ENCODE results near the gene PDCD2L.
A peak's percentile ranks its signal among the peaks of the same experiment; 100 is the strongest.
"Not testable (repeated sequence)": the region's sequence is repeated elsewhere in the genome, so short reads cannot be mapped to it uniquely, and the experiment has no call there.

Gene PDCD2L

DNA sequence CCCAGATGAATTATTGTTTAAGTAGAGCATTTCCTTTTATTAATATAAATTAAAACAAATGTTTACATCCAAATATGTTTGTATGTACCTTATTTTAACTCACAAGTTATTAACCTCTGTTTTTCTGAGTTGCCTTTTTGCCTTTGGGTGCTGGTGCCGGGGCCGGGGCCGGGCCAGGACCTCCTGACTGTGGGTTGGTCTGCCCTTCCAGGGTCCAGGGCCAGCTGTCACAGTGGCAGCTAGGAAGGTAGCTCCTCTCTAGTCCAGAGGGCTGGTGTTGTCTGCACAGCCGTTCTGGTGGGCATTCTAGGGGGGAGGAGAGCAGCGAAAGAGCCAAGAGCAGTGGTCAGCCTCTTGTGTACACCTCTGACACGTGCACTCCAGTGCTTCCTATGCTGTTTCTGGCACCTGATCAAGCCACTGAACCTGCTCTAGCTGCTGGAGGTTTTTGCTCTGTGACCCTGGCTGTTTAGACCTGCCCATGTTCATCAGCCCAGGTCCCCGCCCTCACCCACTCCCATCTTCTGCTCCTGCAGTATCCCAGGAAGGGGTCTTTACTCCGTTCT is 22.0 kb downstream of the PDCD2L start:
- no peak for DNase-seq

DNA sequence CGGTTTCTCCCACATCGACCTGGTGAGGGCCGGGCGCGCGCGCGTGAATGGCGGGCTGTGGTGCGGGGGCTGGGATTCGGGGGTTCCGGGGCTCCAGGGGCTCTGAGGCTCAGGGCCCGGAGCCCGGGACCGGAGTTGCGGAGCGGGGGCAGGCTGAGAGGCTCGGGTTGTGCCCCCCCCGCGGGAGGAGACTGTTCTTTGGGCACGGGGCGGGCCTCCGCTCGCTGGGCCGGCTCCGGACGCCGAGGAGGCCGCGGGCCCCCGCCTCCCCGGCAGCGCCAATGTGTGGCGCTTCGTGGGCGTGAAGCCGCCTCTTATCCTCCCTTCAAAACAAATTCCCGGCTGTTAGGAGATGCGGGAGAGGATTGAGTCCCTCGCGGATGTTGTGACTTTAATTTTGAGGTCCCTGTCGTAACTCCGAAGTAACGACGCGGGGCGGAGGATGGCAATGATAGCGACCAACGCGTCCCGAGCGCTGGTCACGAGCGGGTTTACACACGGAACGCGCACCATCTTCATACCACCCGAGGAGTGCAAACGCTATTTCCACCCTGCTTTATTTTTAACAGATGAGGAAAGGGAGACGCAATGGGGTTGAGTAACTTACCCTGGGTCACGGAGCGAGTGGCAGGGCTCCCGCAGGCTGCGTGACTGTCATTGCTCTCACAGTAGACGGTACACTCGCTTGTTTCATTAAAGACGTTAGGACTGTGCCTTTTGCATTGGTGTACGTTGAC is 24.5 kb downstream of the PDCD2L start:
- DNase-seq, result no peak

DNA sequence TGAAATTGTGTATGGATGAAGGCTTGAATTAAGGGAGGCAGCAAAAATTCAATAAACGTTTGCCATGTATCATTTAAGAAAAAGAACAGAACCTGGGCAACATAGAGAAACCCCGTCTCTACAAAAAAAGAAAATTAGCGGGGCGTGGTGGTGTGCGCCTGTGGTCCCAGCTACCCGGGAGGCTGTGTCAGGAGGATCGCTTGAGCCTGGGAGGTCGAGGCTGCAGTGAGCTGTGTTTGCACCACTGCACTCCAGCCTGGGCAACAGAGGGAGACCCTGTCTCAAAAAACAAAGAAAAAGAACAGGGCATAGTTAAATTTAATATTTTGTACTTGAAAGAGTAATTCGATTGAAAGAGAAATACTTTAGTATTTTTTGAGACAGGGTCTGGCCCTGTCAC is 25.4 kb downstream of the PDCD2L start:
- no peak for DNase-seq

DNA sequence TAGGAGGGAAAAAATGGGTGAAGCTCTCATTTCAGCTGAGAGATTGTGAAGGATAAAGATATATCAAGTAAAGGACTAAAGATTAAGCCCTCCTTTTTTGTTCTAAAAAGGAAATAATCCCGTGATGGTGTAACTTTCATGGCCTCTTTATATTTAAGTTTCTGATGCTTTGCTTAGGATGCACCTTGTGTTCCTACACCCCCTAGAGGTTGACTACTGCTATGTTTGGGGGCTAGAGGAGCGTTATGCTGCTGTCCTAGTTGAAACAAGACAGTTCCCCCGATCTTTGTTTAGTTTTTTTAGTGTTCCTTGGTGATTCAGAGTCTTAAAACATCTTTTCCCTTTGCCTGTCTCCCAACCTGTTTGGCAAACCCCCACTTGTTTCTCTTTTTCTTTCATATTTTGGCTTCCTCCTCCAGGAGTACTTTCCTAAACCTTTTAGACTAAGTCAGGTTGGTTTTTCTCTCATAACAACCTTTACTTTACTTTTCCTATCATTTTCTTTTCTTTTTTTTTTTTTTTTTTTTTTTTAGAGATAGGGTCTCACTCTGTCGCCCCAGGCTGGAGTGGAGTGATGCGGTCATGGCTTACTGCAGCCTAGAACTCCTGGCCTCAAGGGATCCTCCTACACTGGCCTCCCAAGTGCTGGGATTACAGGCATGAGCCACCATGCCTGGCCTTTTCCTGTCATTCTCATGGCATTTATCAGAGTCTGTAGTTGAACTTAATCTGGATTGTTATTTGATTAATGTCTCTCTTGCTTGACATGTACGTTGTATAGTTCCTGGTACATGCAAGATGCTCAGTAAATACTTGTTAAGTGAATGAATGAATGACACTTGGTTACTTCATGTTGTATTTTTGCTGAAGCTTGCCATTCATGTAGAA is 26.8 kb downstream of the PDCD2L start:
- DNase-seq, result no peak

DNA sequence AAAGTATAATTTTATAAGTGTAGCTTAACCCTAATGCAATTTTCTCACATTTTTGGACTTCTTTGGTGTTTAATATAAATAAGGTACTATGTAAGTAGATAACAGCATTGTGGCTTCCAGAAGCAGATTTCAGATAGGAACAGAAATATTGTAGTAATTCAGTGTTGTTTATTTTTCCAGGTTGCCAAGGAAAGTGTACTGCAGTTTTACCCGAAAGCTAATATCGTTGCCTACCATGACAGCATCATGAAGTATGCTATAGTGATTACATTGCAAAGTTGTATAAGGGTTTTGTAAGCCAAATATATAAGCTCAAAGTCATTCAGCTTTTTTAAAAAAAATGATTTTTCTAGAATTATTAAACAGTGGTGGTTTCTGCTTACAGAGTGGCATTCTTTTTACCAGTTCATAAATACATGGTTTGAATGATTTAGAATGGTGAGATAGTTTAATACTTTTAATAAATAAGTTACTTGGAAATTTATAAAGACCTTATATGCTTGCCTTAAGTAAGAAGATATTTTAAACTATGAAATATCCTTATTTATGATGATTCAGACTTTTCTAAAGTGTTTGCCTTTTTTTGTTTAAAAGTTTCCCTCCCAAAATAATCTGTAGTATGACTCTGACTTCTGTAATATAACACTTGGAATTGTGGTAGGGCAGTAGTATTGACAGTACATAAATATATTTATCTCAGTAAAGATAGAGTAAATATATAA is 27.6 kb downstream of the PDCD2L start:
- no peak for DNase-seq

DNA sequence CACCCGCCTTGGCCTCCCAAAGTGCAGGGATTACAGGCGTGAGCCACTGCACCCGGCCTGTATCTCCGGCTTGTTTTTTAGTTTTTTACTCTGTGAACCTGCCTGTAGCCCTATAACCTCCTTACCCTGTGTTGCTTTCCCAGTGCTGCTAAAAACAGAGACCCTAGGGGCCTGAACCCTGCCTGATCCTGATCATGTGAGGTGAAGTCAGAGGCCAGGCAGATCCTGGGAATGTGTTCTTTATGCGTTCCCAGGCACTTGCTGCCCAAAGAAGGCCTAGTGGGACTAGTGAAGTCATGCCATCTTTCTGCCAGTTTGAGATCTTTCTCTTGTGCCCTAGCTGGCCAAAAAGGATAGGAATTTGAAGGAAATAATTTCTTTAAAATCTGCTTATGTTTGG is 28.6 kb downstream of the PDCD2L start:
- DNase-seq, result no peak

DNA sequence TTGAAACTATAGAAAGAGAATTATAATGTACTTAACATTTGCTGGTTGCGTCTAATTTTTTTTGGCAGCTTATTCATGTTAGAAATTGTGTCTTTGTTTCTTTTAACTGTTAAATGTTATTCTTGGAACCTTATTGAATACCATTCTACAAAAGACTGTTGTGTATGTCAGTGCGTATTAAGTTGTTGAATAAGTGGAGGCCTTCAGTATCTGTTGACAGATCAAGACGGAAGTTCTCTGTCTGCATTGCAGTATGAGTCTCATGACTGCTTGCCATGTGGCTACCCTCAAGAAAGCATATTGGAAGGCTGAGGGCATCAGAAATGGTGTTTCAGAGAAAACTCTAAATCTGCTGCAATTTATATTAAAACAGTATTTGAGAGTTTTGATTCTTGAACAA is 32.5 kb downstream of the PDCD2L start:
- no peak for DNase-seq

DNA sequence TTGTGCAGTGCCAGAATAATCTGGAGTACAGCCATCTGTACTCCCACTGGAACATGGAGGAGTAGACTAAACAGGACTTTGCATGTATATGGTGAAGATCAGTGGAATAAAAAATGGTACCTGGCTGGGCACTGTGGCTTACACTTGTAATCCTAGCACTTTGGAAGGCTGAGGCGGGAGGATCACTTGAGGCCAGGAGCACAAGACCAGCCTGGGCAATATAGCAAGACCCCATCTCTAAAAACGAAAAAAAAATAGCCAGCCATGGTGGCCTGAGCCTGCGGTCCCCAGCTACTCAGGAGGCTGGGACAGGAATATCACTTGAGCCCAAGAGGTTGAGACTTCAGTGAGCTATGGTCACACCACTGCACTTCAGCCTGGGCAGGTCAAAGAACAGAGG is 44.0 kb downstream of the PDCD2L start:
- no peak for DNase-seq

DNA sequence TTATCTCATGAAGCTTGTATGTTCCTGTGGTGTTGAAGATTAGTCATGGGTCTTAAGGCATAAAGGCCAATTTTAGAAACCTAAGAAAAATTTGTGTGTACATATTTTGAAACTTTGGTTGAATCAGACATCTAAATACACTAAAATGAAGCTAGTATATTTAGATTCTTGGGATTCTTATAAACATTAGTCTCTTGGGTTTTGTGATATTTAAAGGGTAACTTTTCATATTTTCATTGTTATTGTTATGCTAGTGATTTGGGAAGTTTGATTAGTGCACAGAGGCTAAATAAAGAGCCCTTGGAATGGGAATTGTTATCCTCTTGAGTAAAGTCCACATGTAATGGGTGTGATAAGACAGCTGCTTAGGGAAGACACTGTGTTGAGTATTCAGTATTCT is 48.5 kb downstream of the PDCD2L start:
- DNase-seq, result no peak

DNA sequence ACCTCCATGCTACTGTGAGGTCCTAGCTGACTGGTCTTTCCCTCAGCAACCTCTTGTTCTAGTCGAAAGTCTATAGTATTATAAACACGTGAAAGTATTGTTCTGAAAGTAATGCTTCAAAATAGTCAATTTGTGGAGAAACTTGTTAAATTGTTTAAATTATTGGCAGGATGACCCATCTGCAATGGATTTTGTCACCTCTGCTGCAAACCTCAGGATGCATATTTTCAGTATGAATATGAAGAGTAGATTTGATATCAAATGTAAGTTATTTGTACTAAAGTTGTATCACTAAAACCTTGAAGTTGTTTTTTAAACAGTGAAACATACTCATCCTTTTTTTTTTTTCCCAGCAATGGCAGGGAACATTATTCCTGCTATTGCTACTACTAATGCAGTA is 49.9 kb downstream of the PDCD2L start:
- no peak for DNase-seq

DNA sequence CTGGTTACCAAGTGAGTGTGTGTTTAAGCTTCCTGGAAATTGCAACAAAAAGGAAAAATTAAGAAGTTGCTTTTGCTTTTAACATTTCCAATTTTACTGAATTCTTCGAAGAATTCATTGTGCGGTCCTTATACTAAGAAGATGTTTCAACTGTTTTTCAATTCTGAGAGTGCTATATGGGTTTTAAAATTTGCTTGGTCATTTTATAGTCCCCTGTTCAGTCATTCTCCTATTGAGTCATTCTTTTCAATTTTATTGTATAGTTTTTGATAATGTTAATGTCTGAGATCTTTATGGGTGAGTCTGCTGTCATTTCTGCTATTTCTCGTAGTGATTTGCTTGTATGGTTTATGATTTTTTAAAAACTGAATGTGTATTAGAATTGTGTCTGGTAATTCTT is 50.5 kb downstream of the PDCD2L start:
- no peak for DNase-seq

DNA sequence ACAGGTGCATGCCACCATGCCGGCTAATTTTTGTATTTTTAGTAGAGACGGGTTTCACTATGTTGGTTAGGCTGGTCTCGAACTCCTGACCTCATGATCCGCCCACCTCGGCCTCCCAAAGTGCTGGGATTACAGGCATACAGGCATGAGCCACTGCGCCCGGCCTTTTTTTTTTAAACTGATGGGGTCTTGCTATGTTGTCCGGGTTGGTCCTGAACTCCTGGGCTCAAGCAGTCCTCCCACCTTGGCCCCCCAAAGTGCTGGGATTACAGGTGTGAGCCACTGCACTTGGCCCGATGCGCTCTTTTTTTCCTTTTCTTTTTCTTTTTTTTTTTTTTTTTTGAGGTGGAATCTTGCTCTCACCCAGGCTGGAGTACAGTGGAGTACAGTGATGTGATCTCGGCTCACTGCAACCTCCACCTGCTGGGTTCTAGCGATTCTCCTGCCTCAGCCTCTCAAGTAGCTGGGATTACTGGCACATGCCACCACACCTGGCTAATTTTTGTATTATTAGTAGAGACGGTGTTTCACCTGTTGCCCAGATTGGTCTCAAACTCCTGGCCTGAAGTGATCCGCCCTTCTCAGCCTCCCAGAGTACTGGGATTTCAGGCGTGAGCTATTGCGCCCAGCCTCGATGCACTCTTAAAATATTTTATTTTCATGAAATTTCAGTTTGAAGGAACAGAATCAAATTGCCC is 51.7 kb downstream of the PDCD2L start:
- not testable (repeated sequence) for DNase-seq

DNA sequence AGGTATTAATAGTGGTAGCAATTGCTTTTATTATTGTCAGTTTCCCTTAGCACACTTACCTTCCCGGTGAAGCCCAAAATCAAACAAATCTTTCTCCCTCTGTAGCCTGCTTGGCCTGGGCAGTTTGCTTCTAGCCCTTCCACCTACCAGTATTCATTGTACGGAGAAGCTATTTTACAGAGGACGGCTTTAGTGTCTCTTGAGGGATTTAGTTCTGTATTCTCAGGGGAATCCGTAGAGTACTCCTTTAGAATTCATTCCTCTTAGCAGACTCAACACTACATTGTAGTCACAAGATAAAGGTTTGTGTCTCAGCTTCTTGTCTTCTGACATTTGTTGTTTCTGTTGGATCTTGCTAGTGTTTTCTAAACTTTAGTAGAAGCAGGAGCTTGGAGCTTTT is 53.2 kb downstream of the PDCD2L start:
- no peak for DNase-seq

DNA sequence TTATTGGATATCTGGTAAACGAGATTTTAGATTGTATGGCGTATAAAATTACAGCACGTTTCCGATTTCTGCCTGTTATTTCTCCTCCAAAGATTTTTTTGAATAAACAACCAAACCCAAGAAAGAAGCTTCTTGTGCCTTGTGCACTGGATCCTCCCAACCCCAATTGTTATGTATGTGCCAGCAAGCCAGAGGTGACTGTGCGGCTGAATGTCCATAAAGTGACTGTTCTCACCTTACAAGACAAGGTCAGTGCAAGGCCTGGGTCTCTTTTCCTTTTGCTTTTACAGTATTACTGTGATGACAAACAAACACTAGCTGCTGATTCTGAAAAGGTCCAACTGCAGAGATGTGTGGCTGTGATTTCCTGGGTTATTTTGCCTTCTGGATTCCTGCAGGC is 54.5 kb downstream of the PDCD2L start:
- no peak for DNase-seq

DNA sequence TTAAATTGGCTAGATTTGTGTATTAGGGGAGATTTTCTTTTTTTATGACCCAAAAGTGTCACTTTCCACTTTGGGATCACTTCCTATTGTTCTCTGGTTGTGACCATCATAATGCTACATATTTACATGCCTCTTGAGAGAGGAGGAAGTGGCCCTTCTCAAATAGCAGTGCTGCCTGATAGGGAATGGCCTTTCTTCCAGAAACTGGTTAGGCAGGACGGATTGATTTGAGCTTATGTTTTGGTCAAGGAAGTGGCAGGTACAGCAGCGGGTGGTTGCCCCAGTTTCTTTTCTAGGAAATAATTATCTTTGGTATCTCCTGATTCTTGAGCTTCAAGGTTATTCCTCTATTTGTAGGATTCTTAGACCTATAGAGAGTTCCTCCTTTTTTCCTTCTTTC is 55.4 kb downstream of the PDCD2L start:
- DNase-seq, result no peak

DNA sequence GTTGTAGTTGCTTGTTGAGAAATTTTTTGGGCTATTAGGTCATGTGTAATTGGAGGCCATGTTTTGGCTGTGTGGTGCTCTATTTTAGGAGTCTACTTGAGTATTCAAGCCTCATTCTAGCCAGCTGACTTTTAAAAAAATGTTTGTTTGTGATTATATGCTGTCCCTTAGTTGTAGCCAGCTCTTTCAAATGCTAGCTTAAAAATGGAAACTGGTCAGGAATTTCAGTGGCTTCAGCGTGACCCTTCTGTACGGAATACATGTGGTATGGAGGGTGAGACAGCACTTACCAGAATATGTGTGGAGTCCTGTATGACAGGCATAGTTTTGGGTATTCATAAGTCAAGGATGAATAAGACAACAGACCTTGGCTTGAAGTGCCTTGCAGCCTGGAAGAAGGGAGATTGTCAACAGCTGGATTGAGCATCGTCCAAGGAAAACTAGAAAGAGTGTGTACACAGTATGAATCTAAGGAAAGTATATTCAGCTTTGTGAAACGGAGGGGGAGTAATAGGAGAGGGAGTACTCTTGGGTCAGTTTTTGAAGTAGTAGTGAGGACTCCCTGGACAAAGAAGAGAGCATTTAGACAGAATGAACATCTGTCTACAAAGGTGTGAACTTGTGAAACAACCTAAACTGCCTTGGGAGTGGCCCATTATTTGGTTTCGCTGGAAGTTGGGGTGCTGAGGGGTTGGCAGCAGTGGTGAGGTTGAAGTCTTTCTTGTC is 57.3 kb downstream of the PDCD2L start:
- DNase-seq, result no peak

DNA sequence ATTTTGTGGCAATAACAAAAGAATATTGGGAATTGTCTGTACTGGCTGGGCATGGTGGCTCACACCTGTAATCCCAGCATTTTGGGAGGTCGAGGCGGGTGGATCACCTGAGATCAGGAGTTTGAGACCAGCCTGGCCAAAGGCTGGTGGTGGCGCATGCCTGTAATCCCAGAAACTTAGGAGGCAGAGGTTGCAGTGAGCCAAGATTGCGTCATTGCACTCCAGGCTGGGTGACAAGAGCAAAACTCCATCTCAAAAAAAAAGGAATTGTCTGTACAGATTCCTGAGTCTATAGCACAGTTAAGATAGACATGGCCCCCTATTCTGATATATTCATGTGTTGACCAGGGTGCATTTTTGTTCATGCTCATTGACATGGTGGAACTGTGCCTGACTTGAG is 60.6 kb downstream of the PDCD2L start:
- not testable (repeated sequence) for DNase-seq

DNA sequence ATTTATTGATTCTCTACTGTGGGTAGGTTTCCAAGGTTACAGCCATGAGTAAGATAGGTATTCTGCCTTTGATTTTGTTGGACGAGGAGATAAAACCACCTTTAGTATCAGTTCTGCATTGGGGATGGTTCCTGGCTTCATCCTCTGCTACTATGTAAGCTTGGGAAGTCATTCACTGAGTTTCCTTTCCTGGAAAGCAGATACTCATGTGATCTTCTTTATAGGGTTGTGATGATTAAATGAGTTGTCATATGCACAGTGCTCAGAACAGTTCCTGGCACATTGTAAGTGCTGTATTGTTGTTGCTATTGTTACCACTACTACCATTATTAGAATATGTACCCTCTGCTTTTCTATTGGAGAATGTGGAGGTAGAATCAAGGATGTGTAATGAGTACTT is 64.2 kb downstream of the PDCD2L start:
- DNase-seq, result no peak

DNA sequence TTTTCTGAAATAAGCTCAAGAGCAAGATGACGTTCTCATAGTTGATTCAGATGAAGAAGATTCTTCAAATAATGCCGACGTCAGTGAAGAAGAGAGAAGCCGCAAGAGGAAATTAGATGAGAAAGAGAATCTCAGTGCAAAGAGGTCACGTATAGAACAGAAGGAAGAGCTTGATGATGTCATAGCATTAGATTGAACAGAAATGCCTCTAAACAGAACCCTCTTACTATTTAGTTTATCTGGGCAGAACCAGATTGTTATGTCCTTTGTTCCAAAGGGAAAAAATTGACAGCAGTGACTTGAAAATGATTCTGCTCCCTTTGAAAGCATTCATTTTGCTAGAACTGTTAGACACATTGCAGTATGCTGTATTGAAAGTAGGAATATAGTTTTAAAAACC is 64.8 kb downstream of the PDCD2L start:
- DNase-seq, result not testable (repeated sequence)

DNA sequence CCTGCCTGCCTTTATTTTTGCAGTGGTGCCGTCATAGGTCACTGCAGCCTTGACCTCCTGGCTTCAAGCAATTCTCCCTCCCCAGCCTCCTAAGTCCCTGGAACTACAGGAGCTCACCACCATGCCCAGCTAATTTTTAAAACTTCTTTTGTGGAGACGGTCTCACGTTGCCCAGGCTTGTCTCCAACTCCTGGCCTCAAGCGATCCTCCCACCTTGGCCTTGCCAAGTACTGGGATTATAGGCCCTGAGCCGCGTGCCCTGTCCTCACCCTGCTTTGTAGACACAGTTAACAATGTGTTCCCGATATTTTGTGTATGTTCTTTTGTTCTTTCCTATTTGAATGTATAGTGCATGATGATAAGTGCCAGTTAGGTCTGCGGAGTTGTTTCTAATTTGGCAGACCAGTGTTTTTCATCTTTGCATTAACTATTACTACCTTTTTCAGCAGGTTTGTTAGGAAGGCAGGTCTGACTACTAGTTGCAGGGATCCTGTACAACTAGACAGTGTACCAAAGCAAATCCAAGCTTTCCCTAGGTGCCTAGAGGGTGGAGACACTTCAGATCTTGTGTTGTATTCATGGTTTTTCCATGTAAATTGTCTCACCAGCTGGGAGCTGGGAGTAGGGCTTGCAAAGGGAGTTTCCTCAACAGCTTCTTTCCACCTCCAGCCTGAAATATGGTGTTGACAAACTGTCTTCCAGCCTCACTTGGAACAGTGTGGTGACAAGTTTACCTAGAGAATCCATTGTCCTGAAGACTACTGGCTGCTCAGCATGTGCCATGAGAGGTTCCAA is 67.9 kb downstream of the PDCD2L start:
- DNase-seq, result peak; percentile 21

All from activated CD8-positive, alpha-beta memory T cell treated with anti-CD3 and anti-CD28 coated beads for 24 hours (primary cell).